ENCODE results near the gene HELQ. TPM values are rescaled to one million over a fixed set of nuclear protein-coding genes. Genes with fewer than 3 reads are reported as not detected.
A peak's percentile ranks its signal among the peaks of the same experiment; 100 is the strongest.

HELQ gene
- total and polyA plus RNA-seq, 2 of the 13 experiments (the other 11 are each of a cell fraction or from before 2014, with no cell fraction given): 6.6 to 10.8 TPM

DNA sequence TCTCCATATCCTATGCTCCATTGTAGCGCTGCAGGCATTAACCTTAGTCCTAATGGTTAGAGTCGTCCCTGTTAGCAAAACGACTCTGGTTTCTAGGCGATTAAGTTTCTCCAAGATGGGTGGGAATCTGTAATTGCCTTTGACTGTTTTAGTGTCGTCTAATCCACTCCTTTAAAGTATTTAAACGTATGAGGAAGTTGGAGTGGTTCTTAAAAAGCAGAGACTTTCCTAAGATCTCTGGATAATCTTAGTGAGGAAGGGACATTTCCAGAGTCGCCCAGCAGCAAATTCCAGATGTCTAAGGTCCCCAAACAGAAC is 520 bp upstream of the HELQ start (continued):
- TF ChIP-seq, protein P1, sequence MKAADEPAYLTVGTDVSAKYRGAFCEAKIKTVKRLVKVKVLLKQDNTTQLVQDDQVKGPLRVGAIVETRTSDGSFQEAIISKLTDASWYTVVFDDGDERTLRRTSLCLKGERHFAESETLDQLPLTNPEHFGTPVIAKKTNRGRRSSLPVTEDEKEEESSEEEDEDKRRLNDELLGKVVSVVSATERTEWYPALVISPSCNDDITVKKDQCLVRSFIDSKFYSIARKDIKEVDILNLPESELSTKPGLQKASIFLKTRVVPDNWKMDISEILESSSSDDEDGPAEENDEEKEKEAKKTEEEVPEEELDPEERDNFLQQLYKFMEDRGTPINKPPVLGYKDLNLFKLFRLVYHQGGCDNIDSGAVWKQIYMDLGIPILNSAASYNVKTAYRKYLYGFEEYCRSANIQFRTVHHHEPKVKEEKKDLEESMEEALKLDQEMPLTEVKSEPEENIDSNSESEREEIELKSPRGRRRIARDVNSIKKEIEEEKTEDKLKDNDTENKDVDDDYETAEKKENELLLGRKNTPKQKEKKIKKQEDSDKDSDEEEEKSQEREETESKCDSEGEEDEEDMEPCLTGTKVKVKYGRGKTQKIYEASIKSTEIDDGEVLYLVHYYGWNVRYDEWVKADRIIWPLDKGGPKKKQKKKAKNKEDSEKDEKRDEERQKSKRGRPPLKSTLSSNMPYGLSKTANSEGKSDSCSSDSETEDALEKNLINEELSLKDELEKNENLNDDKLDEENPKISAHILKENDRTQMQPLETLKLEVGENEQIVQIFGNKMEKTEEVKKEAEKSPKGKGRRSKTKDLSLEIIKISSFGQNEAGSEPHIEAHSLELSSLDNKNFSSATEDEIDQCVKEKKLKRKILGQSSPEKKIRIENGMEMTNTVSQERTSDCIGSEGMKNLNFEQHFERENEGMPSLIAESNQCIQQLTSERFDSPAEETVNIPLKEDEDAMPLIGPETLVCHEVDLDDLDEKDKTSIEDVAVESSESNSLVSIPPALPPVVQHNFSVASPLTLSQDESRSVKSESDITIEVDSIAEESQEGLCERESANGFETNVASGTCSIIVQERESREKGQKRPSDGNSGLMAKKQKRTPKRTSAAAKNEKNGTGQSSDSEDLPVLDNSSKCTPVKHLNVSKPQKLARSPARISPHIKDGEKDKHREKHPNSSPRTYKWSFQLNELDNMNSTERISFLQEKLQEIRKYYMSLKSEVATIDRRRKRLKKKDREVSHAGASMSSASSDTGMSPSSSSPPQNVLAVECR (CRISPR knock-in tag; IDR thresholded peaks at IDR 0.05; ENCODE audit: borderline replicate concordance): peak; percentile 21; the same call in 1 of the 2 replicates
- TF ChIP-seq, protein P2, sequence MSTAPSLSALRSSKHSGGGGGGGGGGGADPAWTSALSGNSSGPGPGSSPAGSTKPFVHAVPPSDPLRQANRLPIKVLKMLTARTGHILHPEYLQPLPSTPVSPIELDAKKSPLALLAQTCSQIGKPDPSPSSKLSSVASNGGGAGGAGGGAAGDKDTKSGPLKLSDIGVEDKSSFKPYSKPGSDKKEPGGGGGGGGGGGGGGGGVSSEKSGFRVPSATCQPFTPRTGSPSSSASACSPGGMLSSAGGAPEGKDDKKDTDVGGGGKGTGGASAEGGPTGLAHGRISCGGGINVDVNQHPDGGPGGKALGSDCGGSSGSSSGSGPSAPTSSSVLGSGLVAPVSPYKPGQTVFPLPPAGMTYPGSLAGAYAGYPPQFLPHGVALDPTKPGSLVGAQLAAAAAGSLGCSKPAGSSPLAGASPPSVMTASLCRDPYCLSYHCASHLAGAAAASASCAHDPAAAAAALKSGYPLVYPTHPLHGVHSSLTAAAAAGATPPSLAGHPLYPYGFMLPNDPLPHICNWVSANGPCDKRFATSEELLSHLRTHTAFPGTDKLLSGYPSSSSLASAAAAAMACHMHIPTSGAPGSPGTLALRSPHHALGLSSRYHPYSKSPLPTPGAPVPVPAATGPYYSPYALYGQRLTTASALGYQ (CRISPR knock-in tag; IDR thresholded peaks at IDR 0.05): 0 out of 2 replicates have a peak, but pooled peaks have one; percentile 12
- no peak for TF ChIP-seq MZF1 (CRISPR knock-in tag; IDR thresholded peaks at IDR 0.05; ENCODE audit: borderline replicate concordance)
- TF ChIP-seq RAD51 (IDR thresholded peaks at IDR 0.05; ENCODE audit: borderline replicate concordance): no peak
- TF ChIP-seq, protein P3, sequence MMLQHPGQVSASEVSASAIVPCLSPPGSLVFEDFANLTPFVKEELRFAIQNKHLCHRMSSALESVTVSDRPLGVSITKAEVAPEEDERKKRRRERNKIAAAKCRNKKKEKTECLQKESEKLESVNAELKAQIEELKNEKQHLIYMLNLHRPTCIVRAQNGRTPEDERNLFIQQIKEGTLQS (CRISPR knock-in tag; IDR thresholded peaks at IDR 0.05): no peak
- TF ChIP-seq NR3C1 (CRISPR knock-in tag; IDR thresholded peaks at IDR 0.05): no peak
- TF ChIP-seq SP140L (CRISPR knock-in tag; IDR thresholded peaks at IDR 0.05; ENCODE audit: borderline replicate concordance): 0 out of 2 replicates have a peak, but pooled peaks have one; percentile 20
- TF ChIP-seq ATAD3A (CRISPR knock-in tag; IDR thresholded peaks at IDR 0.05): no peak
- TF ChIP-seq GTF3A (CRISPR knock-in tag; conservative IDR thresholded peaks at IDR 0.05): no peak
- no peak for TF ChIP-seq ZBTB7A (CRISPR knock-in tag; IDR thresholded peaks at IDR 0.05)
- TF ChIP-seq STAG1 (CRISPR knock-in tag; IDR thresholded peaks at IDR 0.05): no peak
- 0 out of 2 replicates have a peak, but pooled peaks have one; percentile 42 for TF ChIP-seq ISX (CRISPR knock-in tag; conservative IDR thresholded peaks at IDR 0.05)
- 0 out of 2 replicates have a peak, but pooled peaks have one; percentile 5 for TF ChIP-seq PITX1 (CRISPR knock-in tag; IDR thresholded peaks at IDR 0.05)
- TF ChIP-seq PHF8 (CRISPR knock-in tag; IDR thresholded peaks at IDR 0.05): peak; percentile 23; the same call in 1 of the 2 replicates
- TF ChIP-seq, protein P4, sequence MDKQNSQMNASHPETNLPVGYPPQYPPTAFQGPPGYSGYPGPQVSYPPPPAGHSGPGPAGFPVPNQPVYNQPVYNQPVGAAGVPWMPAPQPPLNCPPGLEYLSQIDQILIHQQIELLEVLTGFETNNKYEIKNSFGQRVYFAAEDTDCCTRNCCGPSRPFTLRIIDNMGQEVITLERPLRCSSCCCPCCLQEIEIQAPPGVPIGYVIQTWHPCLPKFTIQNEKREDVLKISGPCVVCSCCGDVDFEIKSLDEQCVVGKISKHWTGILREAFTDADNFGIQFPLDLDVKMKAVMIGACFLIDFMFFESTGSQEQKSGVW (CRISPR knock-in tag; IDR thresholded peaks at IDR 0.05; ENCODE audit: borderline replicate concordance): no peak
- no peak for TF ChIP-seq ZSCAN9 (CRISPR knock-in tag; IDR thresholded peaks at IDR 0.05; ENCODE audit: borderline replicate concordance)
- TF ChIP-seq, protein P5, sequence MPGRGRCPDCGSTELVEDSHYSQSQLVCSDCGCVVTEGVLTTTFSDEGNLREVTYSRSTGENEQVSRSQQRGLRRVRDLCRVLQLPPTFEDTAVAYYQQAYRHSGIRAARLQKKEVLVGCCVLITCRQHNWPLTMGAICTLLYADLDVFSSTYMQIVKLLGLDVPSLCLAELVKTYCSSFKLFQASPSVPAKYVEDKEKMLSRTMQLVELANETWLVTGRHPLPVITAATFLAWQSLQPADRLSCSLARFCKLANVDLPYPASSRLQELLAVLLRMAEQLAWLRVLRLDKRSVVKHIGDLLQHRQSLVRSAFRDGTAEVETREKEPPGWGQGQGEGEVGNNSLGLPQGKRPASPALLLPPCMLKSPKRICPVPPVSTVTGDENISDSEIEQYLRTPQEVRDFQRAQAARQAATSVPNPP (CRISPR knock-in tag; IDR thresholded peaks at IDR 0.05): 0 out of 2 replicates have a peak, but pooled peaks have one; percentile 3
- TF ChIP-seq, protein P6, sequence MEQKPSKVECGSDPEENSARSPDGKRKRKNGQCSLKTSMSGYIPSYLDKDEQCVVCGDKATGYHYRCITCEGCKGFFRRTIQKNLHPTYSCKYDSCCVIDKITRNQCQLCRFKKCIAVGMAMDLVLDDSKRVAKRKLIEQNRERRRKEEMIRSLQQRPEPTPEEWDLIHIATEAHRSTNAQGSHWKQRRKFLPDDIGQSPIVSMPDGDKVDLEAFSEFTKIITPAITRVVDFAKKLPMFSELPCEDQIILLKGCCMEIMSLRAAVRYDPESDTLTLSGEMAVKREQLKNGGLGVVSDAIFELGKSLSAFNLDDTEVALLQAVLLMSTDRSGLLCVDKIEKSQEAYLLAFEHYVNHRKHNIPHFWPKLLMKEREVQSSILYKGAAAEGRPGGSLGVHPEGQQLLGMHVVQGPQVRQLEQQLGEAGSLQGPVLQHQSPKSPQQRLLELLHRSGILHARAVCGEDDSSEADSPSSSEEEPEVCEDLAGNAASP (CRISPR knock-in tag; IDR thresholded peaks at IDR 0.05; ENCODE audit: borderline replicate concordance): no peak; the same call in 1 of the 2 replicates
- TF ChIP-seq ZMYM3 (CRISPR knock-in tag; IDR thresholded peaks at IDR 0.05): no peak
- no peak for TF ChIP-seq CHD2 (IDR thresholded peaks at IDR 0.05; ENCODE audit: low read depth, low read length)
- TF ChIP-seq NKX3-1 (CRISPR knock-in tag; IDR thresholded peaks at IDR 0.05): peak; percentile 5; the same call in 1 of the 2 replicates
- TF ChIP-seq TP53 (CRISPR knock-in tag; conservative IDR thresholded peaks at IDR 0.05): 0 out of 2 replicates have a peak, but pooled peaks have one; percentile 1
